Smooth muscle cell (in vitro differentiated cells): Measurements from ENCODE around the gene SLC12A8. TPM values are rescaled to one million over a fixed set of nuclear protein-coding genes. Genes with fewer than 3 reads are reported as not detected.

ENCODE experiments used
- DNase-seq: peaks from one replicate; lab custom pipeline; 2025; ENCODE audit not compliant: unreplicated experiment; lab: John Stamatoyannopoulos, UW
- H2AFZ ChIP-seq: fragments of 200-600 bp; sonication (generic); 2 replicates; pipeline ENCODE4 v1.6.0; 2016; ENCODE audit warnings: antibody characterized with exemption, low read depth, mild to moderate bottlenecking
- H3F3A ChIP-seq: fragments of 200-600 bp; sonication (generic); 2 replicates; pipeline ENCODE4 v1.6.0; 2017; ENCODE audit warnings: antibody characterized with exemption, low read depth
- H3K27ac ChIP-seq: fragments of 200-600 bp; sonication (generic); 2 replicates; pipeline ENCODE4 v1.5.1; 2016; ENCODE audit warnings: low read depth, mild to moderate bottlenecking
- H3K27me3 ChIP-seq: fragments of 200-600 bp; sonication (generic); 2 replicates; pipeline ENCODE4 v1.6.1; 2016; ENCODE audit warnings: low read depth, mild to moderate bottlenecking
- H3K36me3 ChIP-seq: fragments of 200-600 bp; sonication (generic); 2 replicates; pipeline ENCODE4 v1.5.1; 2016; ENCODE audit warnings: low read depth
- H3K4me1 ChIP-seq: fragments of 200-600 bp; sonication (generic); 2 replicates; pipeline ENCODE4 v1.5.1; 2016; ENCODE audit warnings: low read depth
- H3K4me2 ChIP-seq: fragments of 200-600 bp; sonication (generic); 2 replicates; pipeline ENCODE4 v1.6.0; 2016; ENCODE audit warnings: mild to moderate bottlenecking
- H3K4me3 ChIP-seq: fragments of 200-600 bp; sonication (generic); 2 replicates; pipeline ENCODE4 v1.5.1; 2016; ENCODE audit warnings: mild to moderate bottlenecking
- H3K79me2 ChIP-seq: fragments of 200-600 bp; sonication (generic); 2 replicates; pipeline ENCODE4 v1.6.0; 2016; ENCODE audit warnings: low read depth, mild to moderate bottlenecking
- H3K9ac ChIP-seq: fragments of 200-600 bp; sonication (generic); 2 replicates; pipeline ENCODE4 v1.6.0; 2016; ENCODE audit warnings: low read depth
- H3K9me3 ChIP-seq: fragments of 200-600 bp; sonication (generic); replicated peaks from 2 replicates; pipeline ENCODE4 v1.5.1; 2016; ENCODE audit warnings: low read depth
- H4K20me1 ChIP-seq: fragments of 200-600 bp; sonication (generic); 2 replicates; pipeline ENCODE4 v1.6.0; 2016; ENCODE audit warnings: low read depth
- CTCF ChIP-seq: fragments of 200-600 bp; sonication (generic); IDR thresholded peaks from 2 replicates; pipeline ENCODE4 v1.5.1; 2017; ENCODE audit warnings: borderline replicate concordance, mild to moderate bottlenecking, antibody characterized with exemption; ENCODE audit not compliant: insufficient read depth, poor library complexity, severe bottlenecking
- WGBS: methylation state at CpG from one replicate; pipeline ENCODE4 v1.1.7; 2016; ENCODE audit warnings: low lambda C conversion rate; 5-methylcytosine and 5-hydroxymethylcytosine counted together
- polyA plus RNA-seq: library from polyadenylated mRNA; unstranded; fragments of >200 nt; fragmentation: Nextera tagmentation; extraction: Ambion mirVana; gene quantifications from 2 replicates; pipeline ENCODE4 v1.2.1, GENCODE V29; 2016
- total RNA-seq: library from RNA; depleted of rRNA; stranded (reverse); fragments of >200 nt; gene quantifications from 2 replicates; pipeline ENCODE4 v1.2.3, GENCODE V29; 2014

Gene SLC12A8
- total and polyA plus RNA-seq, 2 experiments from 2014 or later: 28.5 to 54.3 TPM

DNA sequence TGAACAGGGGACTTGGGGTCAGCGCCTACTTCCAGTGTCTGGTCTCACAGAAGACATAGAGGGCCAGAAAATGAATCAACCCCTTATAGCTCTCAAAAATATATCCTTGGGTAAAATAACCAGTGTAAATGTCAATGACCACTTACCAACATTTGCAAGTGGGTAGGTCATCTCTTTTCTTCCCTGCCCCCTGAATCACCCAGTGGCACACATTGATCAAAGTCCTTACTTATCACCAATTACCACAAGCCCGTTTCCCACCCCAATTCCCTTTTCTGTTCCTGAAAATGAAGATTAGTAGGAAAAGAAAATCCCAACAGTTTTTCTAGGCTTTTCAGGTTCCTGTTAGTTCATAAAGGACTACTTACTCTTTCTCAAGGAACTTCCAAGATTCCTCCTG is 86.2 kb downstream of the SLC12A8 start:
- peak overlapping the region; percentile 58 for H3K4me2 ChIP-seq
- no peaks in the 10 kb centered on the region for H3K27me3 ChIP-seq
- H3K36me3 ChIP-seq: no peaks in the 10 kb centered on the region
- TF ChIP-seq CTCF: no peak
- H3K79me2 ChIP-seq: peaks cover 9% of the 10 kb centered on the region
- H3F3A ChIP-seq: peaks cover 52% of the 10 kb centered on the region
- H3K27ac ChIP-seq: peak overlapping the region; percentile 99
- 62% methylated on average over 2 of the region's 2 CpGs for WGBS
- no peaks in the 10 kb centered on the region for H4K20me1 ChIP-seq
- peak overlapping the region; percentile 90 for H3K9ac ChIP-seq
- H3K4me1 ChIP-seq: peaks cover 65% of the 10 kb centered on the region
- H3K4me3 ChIP-seq: no peak overlapping the region
- no peaks in the 10 kb centered on the region for H3K9me3 ChIP-seq
- DNase-seq: no peak
- no peak overlapping the region for H2AFZ ChIP-seq

DNA sequence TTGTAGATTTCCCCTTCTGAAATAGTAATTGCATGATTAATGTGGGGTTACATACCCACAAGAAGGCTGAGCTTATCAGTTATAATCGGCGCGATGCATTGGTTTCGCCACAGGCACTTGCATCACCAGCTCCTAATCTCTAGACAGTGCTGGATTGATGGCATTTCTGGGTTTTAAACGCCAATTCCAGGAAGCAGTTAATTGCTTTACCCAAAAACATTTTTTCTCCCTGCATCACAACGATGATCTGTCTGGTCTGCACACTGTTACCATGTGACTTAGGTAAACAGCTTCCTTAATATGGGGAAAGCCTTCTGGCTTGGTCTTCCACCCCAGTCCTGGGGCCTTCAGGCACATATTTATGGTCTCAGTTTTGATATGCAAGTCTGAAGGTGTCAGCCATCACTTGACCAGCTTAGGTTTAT is 86.7 kb downstream of the SLC12A8 start:
- H3K4me3 ChIP-seq: no peak overlapping the region
- peak overlapping the region; percentile 58 for H3K4me2 ChIP-seq
- WGBS: 1% methylated on average over 6 of the region's 6 CpGs
- no peaks in the 10 kb centered on the region for H3K36me3 ChIP-seq
- H3K9ac ChIP-seq: peak overlapping the region; percentile 90
- no peaks in the 10 kb centered on the region for H3K9me3 ChIP-seq
- TF ChIP-seq CTCF: no peak
- H4K20me1 ChIP-seq: no peaks in the 10 kb centered on the region
- DNase-seq: no peak
- peaks cover 9% of the 10 kb centered on the region for H3K79me2 ChIP-seq
- peak overlapping the region; percentile 99 for H3K27ac ChIP-seq
- H3K4me1 ChIP-seq: peaks cover 66% of the 10 kb centered on the region
- no peaks in the 10 kb centered on the region for H3K27me3 ChIP-seq
- H3F3A ChIP-seq: peaks cover 48% of the 10 kb centered on the region
- H2AFZ ChIP-seq: no peak overlapping the region

- H4K20me1 ChIP-seq: no peaks in the 10 kb centered on the region
- H3K4me1 ChIP-seq: peaks cover 67% of the 10 kb centered on the region
- H3K9me3 ChIP-seq: no peaks in the 10 kb centered on the region
- peak overlapping the region; percentile 99 for H3K27ac ChIP-seq
- no peak for TF ChIP-seq CTCF
- H3K79me2 ChIP-seq: peaks cover 9% of the 10 kb centered on the region
- peak overlapping the region; percentile 83 for H3K9ac ChIP-seq
- no peak for DNase-seq
- 46% methylated on average over 10 of the region's 10 CpGs for WGBS
- H2AFZ ChIP-seq: no peak overlapping the region
- no peaks in the 10 kb centered on the region for H3K36me3 ChIP-seq
- H3F3A ChIP-seq: peaks cover 38% of the 10 kb centered on the region
- peak overlapping the region; percentile 43 for H3K4me2 ChIP-seq
- H3K4me3 ChIP-seq: no peak overlapping the region
- H3K27me3 ChIP-seq: no peaks in the 10 kb centered on the region
Measured at GRCh38 chr3:125123451-125124305, 88.9 kb downstream of the SLC12A8 start.
